ENCODE measurements around the gene TAF6L.
A peak's percentile ranks its signal among the peaks of the same experiment; 100 is the strongest.

The TAF6L gene

GRCh38 chr11:62771144-62772021 is at the start of gene TAF6L:
TAF6L (plus strand) TSS chr11:62771396; CDS start chr11:62775784, 4,388 bp downstream.
- DNase-seq (ENCODE audit: extremely low read depth, low read depth): peak; percentile 84
- no peak for TF ChIP-seq CTCF (IDR thresholded peaks at IDR 0.05; ENCODE audit: low read depth, low read length)

GRCh38 chr11:62721994-62722393 is 49.2 kb upstream of the TAF6L start:
- TF ChIP-seq CTCF (IDR thresholded peaks at IDR 0.05; ENCODE audit: low read depth, low read length): no peak; the same call in 1 of the 2 replicates
- DNase-seq (ENCODE audit: extremely low read depth, low read depth): no peak

- TF ChIP-seq CTCF (IDR thresholded peaks at IDR 0.05; ENCODE audit: low read depth, low read length): no peak
- no peak for DNase-seq (ENCODE audit: extremely low read depth, low read depth)
Observed at GRCh38 chr11:62724171-62724570, 47.0 kb upstream of the TAF6L start.

DNA sequence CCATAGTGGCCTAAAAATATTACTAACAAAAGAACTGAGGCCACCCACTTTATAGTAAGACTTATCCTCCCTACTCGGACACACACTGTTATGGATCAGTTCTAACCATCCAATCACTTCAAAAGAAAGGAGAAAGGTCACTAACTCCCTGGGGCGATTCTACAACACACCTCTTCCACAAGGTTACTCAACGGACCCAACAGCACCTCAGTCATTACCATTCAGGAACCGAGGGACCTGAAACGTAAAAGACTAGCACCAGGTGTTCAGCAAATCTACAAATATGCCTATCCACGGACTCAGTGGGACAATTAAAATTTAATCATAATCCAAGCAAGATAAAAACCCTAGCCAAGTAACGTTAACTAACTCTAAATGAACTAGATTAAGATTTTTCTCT is 45.5 kb upstream of the TAF6L start:
- DNase-seq (ENCODE audit: extremely low read depth, low read depth): no peak
- TF ChIP-seq CTCF (IDR thresholded peaks at IDR 0.05; ENCODE audit: low read depth, low read length): no peak

GRCh38 chr11:62726156-62726914 is 44.9 kb upstream of the TAF6L start:
- no peak for TF ChIP-seq CTCF (IDR thresholded peaks at IDR 0.05; ENCODE audit: low read depth, low read length)
- DNase-seq (ENCODE audit: extremely low read depth, low read depth): no peak

DNA sequence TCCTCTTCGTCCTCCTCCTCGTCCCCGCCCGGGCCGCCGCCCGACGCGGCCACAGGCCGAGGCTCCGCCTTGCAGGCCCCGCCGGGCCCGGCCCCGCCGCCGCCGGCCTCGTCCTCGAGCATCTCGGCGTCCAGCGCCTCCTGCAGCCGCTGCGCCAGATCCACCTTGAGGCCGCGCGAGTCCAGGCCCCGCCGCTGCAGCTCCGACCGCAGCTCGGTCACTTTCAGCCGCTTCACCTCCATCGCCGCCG is 44.4 kb upstream of the TAF6L start:
- no peak for TF ChIP-seq CTCF (IDR thresholded peaks at IDR 0.05; ENCODE audit: low read depth, low read length)
- no peak for DNase-seq (ENCODE audit: extremely low read depth, low read depth)
